Measurements from ENCODE around the gene DHX30. TPM values are rescaled to one million over a fixed set of nuclear protein-coding genes. Genes with fewer than 3 reads are reported as not detected.
A peak's percentile ranks its signal among the peaks of the same experiment; 100 is the strongest.

The DHX30 gene
- total RNA-seq, 6 experiments from 2014 or later, result 54.1 to 64.0 (median 58.4) TPM

DNA sequence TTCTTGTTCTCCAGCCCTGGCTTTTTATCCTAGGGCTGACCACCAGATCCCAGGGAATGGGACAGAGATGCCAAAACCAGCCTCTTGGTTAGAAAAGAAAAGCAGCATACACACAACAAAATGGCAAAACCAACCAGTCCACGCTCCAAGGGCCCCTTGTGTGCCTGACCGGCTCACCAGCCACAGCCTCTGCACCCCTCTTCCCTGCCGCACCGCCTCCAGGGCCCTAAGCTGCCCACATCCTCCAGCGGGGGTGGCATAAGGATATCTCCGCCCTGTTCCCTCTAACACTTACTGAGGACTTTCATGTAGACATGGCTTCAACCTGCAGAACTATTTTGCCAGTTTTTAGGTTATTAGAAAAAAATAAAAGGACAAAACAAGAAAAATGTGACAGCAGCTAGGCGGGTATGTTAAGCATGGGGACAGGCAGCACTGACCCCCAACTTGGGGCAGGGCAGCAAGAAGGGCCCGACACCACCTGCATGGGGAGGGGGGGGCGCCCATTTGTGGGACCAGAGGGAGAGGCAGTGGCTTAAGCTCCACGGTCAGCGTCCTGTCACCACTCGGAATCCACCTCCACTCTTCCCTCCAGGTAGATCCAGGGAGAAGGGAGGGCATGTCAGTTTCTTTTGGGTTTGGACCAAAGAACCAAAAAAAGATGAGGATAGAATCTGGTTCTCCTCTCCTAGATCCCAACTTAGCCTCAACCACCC, 49.1 kb downstream of the DHX30 start:
- Mint-ChIP-seq H3K9me3 (no peaks in the 10 kb centered on the region; the same call in 1 of the 2 replicates), H3K27me3 (ENCODE audit: insufficient read depth) (peaks cover 41% of the 10 kb centered on the region), H3K4me1 (ENCODE audit: low read depth) (no peaks in the 10 kb centered on the region), H3K27ac (peak overlapping the region; percentile 45), H3K36me3 (ENCODE audit: low read depth) (peaks cover 29% of the 10 kb centered on the region; the same call in 1 of the 2 replicates), H3K4me3 (no peak overlapping the region; the same call in 1 of the 2 replicates)
- TF ChIP-seq, protein P1, sequence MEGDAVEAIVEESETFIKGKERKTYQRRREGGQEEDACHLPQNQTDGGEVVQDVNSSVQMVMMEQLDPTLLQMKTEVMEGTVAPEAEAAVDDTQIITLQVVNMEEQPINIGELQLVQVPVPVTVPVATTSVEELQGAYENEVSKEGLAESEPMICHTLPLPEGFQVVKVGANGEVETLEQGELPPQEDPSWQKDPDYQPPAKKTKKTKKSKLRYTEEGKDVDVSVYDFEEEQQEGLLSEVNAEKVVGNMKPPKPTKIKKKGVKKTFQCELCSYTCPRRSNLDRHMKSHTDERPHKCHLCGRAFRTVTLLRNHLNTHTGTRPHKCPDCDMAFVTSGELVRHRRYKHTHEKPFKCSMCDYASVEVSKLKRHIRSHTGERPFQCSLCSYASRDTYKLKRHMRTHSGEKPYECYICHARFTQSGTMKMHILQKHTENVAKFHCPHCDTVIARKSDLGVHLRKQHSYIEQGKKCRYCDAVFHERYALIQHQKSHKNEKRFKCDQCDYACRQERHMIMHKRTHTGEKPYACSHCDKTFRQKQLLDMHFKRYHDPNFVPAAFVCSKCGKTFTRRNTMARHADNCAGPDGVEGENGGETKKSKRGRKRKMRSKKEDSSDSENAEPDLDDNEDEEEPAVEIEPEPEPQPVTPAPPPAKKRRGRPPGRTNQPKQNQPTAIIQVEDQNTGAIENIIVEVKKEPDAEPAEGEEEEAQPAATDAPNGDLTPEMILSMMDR (IDR thresholded peaks at IDR 0.05), result no peak
- no peak for DNase-seq

DNA sequence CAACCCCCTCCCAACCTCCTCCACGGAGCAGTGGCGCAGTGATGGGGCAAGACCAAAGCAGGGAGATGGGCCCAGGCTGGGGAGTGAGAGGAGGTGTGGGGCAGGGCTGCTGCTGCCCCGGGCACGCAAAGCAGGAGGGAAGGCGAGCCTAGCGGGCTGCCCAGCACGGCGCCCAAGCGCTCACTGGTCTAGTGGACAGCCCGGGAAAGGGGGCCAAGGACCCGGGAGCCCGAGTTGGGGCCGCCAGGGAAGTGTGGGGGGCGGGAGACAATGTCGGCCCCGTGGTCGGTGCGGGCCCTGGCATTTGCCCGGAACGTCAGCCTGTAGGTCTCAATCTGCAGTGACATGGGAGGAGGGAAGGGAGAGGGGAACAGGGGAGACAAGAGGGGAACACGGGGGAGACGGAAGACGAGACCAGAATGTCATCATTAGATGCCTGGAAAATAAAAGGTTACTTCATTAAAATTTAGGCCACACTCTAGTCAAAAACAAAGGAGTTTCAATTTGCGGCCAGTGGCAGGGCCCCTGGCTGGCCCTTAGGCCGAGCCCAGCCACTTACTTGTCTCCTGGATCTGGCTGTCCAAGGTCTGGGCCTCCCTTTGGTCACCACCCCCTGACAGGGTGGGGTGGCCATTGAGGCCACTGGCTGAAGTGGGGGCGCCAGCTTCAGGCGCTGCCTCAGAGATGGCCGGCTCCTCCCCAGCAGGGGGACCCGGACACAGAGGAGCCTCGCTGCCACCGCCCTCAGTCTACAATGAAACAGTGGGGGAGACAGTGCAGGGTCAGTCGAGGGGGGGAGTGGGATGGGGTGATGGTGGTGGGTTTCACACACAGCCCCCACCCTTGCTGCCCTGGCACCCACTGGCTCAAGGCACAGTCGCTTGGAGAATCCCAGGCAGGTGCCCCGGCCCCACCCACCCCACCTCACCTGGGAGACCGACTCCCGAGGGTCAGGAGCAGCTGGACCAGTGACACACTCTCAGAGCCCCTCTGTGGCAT, 50.0 kb downstream of the DHX30 start:
- no peaks in the 10 kb centered on the region; the same call in 1 of the 2 replicates for H3K9me3 Mint-ChIP-seq
- no peaks in the 10 kb centered on the region for H3K4me1 Mint-ChIP-seq (ENCODE audit: low read depth)
- no peak for DNase-seq
- TF ChIP-seq, protein P1 (IDR thresholded peaks at IDR 0.05), result peak; percentile 26; the same call in 1 of the 2 replicates
- H3K4me3 Mint-ChIP-seq, result no peak overlapping the region
- H3K36me3 Mint-ChIP-seq (ENCODE audit: low read depth), result peaks cover 21% of the 10 kb centered on the region; the same call in 1 of the 2 replicates
- peaks cover 32% of the 10 kb centered on the region for H3K27me3 Mint-ChIP-seq (ENCODE audit: insufficient read depth)
- H3K27ac Mint-ChIP-seq, result no peak overlapping the region

DNA sequence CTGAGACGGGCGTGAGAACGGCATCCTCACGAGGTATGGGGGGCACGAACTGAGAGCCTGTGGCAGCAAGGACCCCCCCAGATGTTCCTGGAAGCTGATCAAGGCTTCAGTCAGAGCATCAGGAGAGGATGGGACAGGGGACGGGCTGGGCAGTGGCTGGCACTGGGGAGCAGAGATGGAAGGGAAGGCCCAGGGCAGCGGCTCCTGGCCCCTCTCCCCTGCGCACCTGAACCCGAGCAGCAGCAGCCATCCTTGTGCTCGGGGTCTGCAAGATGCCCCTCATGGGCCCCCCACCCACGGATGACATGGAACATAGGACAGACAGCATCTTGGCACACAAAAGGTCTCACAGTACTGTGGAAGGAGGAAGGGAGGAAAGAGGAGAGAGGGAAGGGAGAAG, 51.3 kb downstream of the DHX30 start:
- H3K4me3 Mint-ChIP-seq, result no peak overlapping the region
- DNase-seq, result no peak
- peaks cover 27% of the 10 kb centered on the region; the same call in 1 of the 2 replicates for H3K36me3 Mint-ChIP-seq (ENCODE audit: low read depth)
- H3K27ac Mint-ChIP-seq, result peak overlapping the region; percentile 23; the same call in 1 of the 2 replicates
- H3K27me3 Mint-ChIP-seq (ENCODE audit: insufficient read depth), result peaks cover 29% of the 10 kb centered on the region
- no peaks in the 10 kb centered on the region for H3K9me3 Mint-ChIP-seq
- H3K4me1 Mint-ChIP-seq (ENCODE audit: low read depth), result no peaks in the 10 kb centered on the region
- TF ChIP-seq, protein P1 (IDR thresholded peaks at IDR 0.05), result no peak

DNA sequence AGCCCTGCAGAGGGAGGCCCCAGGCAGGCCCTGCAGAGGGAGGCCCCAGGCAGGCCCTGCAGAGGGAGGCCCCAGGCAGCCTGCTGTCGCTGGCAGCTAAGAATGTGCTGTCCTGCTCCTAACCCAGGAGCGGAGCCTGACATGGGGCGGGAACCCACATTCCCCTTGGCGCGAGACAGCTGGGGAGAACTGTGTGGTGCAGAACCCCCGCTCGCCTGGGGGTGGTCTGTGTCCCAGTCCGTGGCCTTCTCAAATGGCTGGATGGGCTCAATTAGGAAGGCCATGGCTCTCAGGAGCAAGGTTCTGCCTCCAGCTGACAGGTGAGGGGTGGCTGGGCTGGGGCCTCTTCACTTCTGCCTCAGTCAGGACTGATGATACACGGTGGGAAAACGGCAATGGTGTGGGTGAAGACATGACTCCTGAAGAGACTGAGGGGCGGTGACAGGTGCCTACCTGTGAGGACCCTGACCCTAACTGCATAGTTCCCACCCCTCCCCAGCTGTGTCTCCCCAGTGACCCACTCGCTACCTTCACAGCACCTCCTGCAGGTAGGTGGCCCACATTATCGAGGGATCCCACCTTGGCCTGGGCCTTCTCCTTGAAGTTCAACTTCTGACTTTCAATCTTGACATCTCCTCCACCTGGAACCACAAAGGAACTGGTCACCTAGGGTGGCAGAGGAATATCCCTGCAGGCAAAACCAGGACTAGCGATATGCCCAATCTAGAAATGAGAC, 52.0 kb downstream of the DHX30 start:
- H3K36me3 Mint-ChIP-seq (ENCODE audit: low read depth), result peaks cover 27% of the 10 kb centered on the region; the same call in 1 of the 2 replicates
- no peaks in the 10 kb centered on the region for H3K4me1 Mint-ChIP-seq (ENCODE audit: low read depth)
- no peaks in the 10 kb centered on the region for H3K9me3 Mint-ChIP-seq
- no peak overlapping the region for H3K4me3 Mint-ChIP-seq
- TF ChIP-seq, protein P1 (IDR thresholded peaks at IDR 0.05), result peak; percentile 20; the same call in 1 of the 2 replicates
- H3K27ac Mint-ChIP-seq, result peak overlapping the region; percentile 23; the same call in 1 of the 2 replicates
- no peak for DNase-seq
- peaks cover 24% of the 10 kb centered on the region for H3K27me3 Mint-ChIP-seq (ENCODE audit: insufficient read depth)
